ENCODE measurements around the gene SDHA.

DNA sequence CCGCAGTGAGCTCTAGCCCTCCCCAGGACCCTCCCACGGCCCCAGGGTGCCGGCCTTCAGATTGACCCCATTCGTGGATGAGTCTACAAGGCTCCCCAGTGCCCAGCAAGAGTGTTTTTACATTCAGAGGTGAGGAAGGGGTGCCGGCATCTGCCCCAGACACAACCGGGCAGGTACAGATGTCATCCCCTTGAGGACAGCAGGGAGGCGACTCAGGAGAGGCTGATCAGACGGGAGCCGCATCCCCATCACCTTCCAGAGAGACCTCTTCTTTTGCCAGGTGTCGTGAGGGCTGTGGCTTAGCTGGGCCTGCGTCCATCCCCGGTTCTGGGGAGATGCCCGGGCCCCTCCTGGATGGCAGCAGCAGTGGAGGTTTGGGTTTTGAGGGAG is 31.1 kb upstream of the SDHA start:
- no peak for TF ChIP-seq POLR2AphosphoS5 (IDR thresholded peaks at IDR 0.05; ENCODE audit: borderline replicate concordance, low read depth, low read length)
- no peak for TF ChIP-seq EZH2 (IDR thresholded peaks at IDR 0.05)
- TF ChIP-seq FOXP2 (optimal IDR thresholded peaks at IDR 0.05; ENCODE audit: control extremely low read depth, extremely low read length, insufficient read depth): no peak

Data from SK-N-MC (cell line).